MCF 10A (cell line): ENCODE measurements around the gene SRRM3. TPM values are rescaled to one million over a fixed set of nuclear protein-coding genes. Genes with fewer than 3 reads are reported as not detected.

Experiments used
- BruUV-seq: library from RNA; stranded (reverse); fragments of 400-500 nt; replicated peaks from 2 replicates; lab custom pipeline; 2021; lab: Mats Ljungman, UMichigan
- CTCF ChIA-PET: fragments of 300-600 bp; sonication (Branson Sonifier 250); formaldehyde crosslinking; extraction: SDS; loops from one replicate; lab custom pipeline; 2021; ENCODE audit warnings: antibody characterized with exemption, inconsistent platforms; lab: Yijun Ruan, JAX
- POLR2A ChIA-PET: fragments of 300-600, 350-650 bp; sonication (Branson Sonifier 250); formaldehyde crosslinking; extraction: SDS; loops from one replicate; lab custom pipeline; 2020; ENCODE audit warnings: antibody characterized with exemption, inconsistent platforms; lab: Yijun Ruan, JAX
- DNase-seq: peaks from one replicate; pipeline ENCODE4 v3.0.0-alpha.2; 2018; ENCODE audit not compliant: unreplicated experiment
- H3K27ac Mint-ChIP-seq: one replicate; pipeline ENCODE4 v1.8.0; 2022; ENCODE audit warnings: mild to moderate bottlenecking, low read depth, mixed read lengths; ENCODE audit not compliant: unreplicated experiment
- H3K27me3 Mint-ChIP-seq: one replicate; pipeline ENCODE4 v1.8.0; 2022; ENCODE audit warnings: mixed read lengths; ENCODE audit not compliant: insufficient read depth, unreplicated experiment
- H3K36me3 Mint-ChIP-seq: one replicate; pipeline ENCODE4 v1.8.0; 2022; ENCODE audit warnings: mild to moderate bottlenecking, moderate library complexity, mixed read lengths; ENCODE audit not compliant: insufficient read depth, unreplicated experiment
- H3K4me1 Mint-ChIP-seq: one replicate; pipeline ENCODE4 v1.8.0; 2022; ENCODE audit warnings: mixed read lengths; ENCODE audit not compliant: insufficient read depth, unreplicated experiment
- H3K4me3 Mint-ChIP-seq: one replicate; pipeline ENCODE4 v1.8.0; 2022; ENCODE audit warnings: mild to moderate bottlenecking, moderate library complexity, mixed read lengths; ENCODE audit not compliant: unreplicated experiment
- H3K9me3 Mint-ChIP-seq: one replicate; pipeline ENCODE4 v1.8.0; 2022; ENCODE audit warnings: mixed read lengths; ENCODE audit not compliant: unreplicated experiment
- CTCF ChIP-seq: fragments of 200-600 bp; IDR thresholded peaks from one replicate; pipeline ENCODE4 v1.8.0; 2022; ENCODE audit warnings: antibody characterized with exemption, mild to moderate bottlenecking; ENCODE audit not compliant: unreplicated experiment
- intact Hi-C: fragments of 100-400 bp; cut with micrococcal nuclease; formaldehyde crosslinking; loops from 2 replicates; pipeline ENCODE4 v1.14.1; 2022
- total RNA-seq: library from RNA; stranded (reverse); gene quantifications from 2 replicates; pipeline ENCODE4 v1.2.3, GENCODE V29; 2022

Gene SRRM3
- total RNA-seq, 1 experiment from 2014 or later, result 0.70 TPM

GRCh38 chr7:76191783-76192240 is 9.9 kb upstream of the SRRM3 start:
- Mint-ChIP-seq H3K9me3 (no peaks in the 10 kb centered on the region), H3K27me3 (peaks cover 28% of the 10 kb centered on the region), H3K36me3 (no peaks in the 10 kb centered on the region), H3K4me3 (no peak overlapping the region), H3K27ac (no peak overlapping the region), H3K4me1 (no peaks in the 10 kb centered on the region)
- CTCF ChIA-PET, result interaction anchor here (1.1 to 2.0 kb wide), 4 partner anchors 10 to 122 kb away, joined by 3 to 14 read pairs (median 6); partner anchors contain the start of gene SRRM3
- peak; percentile 18 for DNase-seq
- intact Hi-C loops, result no loop called here
- POLR2A ChIA-PET, result interaction anchor here (0.6 kb wide), 1 partner anchor 16 kb away, joined by 3 read pairs; no protein-coding TSS in a partner anchor
- no TSS peak for BruUV-seq
- TF ChIP-seq CTCF, result no peak

GRCh38 chr7:76193466-76193865 is 8.2 kb upstream of the SRRM3 start:
- ChIA-PET CTCF (interaction anchor here (0.6 to 1.7 kb wide), 5 partner anchors 9 to 119 kb away, joined by 3 to 8 read pairs (median 5); partner anchors contain the start of gene SRRM3), POLR2A (no interaction called here)
- Mint-ChIP-seq H3K27me3 (peaks cover 28% of the 10 kb centered on the region), H3K9me3 (no peaks in the 10 kb centered on the region), H3K4me3 (no peak overlapping the region), H3K36me3 (no peaks in the 10 kb centered on the region), H3K4me1 (no peaks in the 10 kb centered on the region), H3K27ac (no peak overlapping the region)
- no peak for DNase-seq
- intact Hi-C loops, result no loop called here
- BruUV-seq, result no TSS peak
- no peak for TF ChIP-seq CTCF

- Mint-ChIP-seq H3K36me3 (no peaks in the 10 kb centered on the region), H3K4me3 (no peak overlapping the region), H3K9me3 (no peaks in the 10 kb centered on the region), H3K27ac (no peak overlapping the region), H3K4me1 (no peaks in the 10 kb centered on the region), H3K27me3 (peaks cover 24% of the 10 kb centered on the region)
- ChIA-PET POLR2A (no interaction called here), CTCF (interaction anchor here (0.6 to 1.2 kb wide), 3 partner anchors 75 to 109 kb away, joined by 3 to 5 read pairs (median 3); no protein-coding TSS in a partner anchor)
- BruUV-seq, result no TSS peak
- no peak for TF ChIP-seq CTCF
- no peak for DNase-seq
- intact Hi-C loops, result no loop called here
Measured at GRCh38 chr7:76193883-76194282, 7.8 kb upstream of the SRRM3 start.

- intact Hi-C loops, result no loop called here
- ChIA-PET POLR2A (no interaction called here), CTCF (interaction anchor here (0.6 kb wide), 1 partner anchor 435 kb away, joined by 3 read pairs; no protein-coding TSS in a partner anchor)
- no peak for DNase-seq
- no peaks in the 10 kb centered on the region for H3K4me1 Mint-ChIP-seq
- BruUV-seq, result no TSS peak
- H3K27ac Mint-ChIP-seq, result no peak overlapping the region
- no peak for TF ChIP-seq CTCF
- no peaks in the 10 kb centered on the region for H3K9me3 Mint-ChIP-seq
- H3K36me3 Mint-ChIP-seq, result no peaks in the 10 kb centered on the region
- no peak overlapping the region for H3K4me3 Mint-ChIP-seq
- peaks cover 11% of the 10 kb centered on the region for H3K27me3 Mint-ChIP-seq
Measured at GRCh38 chr7:76196786-76197185, 4.9 kb upstream of the SRRM3 start.
